Limb (tissue), 2 donors: ENCODE measurements around the gene DEPDC1B.
"Not testable (repeated sequence)": the region's sequence is repeated elsewhere in the genome, so short reads cannot be mapped to it uniquely, and the experiment has no call there.

ENCODE experiments used
- DNase-seq, 2 donors: peaks; one replicate each; pipeline ENCODE4 v3.0.0-alpha.2; 2016; ENCODE audit errors: extremely low spot score in 2 of 2

DEPDC1B gene

DNA sequence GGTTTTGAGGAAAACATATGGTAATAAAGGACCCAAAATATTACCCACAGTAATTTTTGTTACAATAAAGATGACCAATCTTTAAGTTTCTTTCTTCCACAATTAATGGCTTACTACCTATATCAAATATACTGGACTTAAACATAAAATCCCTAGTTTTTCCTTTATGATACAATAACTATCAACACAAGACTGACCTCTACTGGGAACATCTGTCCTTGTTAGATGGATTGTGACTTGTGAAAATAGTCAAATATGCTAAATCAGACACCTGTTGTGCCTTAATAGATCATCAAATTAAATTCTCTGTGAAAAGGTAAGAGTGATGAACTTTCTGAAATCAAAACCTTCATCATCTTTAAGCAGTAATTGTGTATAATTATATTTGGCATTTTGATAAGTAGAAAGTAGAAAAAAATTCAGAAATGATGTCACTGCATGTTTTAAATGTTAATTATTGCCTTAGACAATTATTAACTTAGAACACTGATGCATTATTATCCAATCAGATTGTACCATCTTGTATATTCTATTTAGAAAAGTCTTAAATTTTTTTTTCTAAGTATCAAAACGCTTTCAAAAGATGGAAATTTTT is 113.6 kb downstream of the DEPDC1B start:
- DNase-seq = peak in 1 of 2 donors; percentile 38

- DNase-seq = no peak
Measured at GRCh38 chr5:60585618-60586017, 114.3 kb downstream of the DEPDC1B start.

DNA sequence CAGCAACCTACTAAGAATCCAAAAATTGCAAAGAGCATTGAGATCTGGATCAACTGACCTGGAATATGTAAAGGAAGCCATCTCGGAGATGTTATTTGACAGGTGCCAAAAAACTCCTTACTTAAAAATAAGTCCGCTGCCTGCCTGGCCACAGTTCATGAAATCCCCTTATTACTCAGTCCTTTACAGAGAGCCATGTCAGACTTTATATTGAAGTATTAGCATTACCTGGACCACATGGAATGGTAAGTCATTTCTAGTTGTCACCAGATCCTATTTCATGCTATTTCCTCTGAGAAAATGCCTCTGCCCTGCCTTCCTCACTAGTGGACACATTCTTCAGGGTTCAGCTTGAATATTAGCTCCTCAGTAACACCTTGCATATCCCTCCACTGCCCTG is 115.7 kb downstream of the DEPDC1B start:
- no peak for DNase-seq

GRCh38 chr5:60583616-60584015 is 116.3 kb downstream of the DEPDC1B start:
- DNase-seq = no peak

DNA sequence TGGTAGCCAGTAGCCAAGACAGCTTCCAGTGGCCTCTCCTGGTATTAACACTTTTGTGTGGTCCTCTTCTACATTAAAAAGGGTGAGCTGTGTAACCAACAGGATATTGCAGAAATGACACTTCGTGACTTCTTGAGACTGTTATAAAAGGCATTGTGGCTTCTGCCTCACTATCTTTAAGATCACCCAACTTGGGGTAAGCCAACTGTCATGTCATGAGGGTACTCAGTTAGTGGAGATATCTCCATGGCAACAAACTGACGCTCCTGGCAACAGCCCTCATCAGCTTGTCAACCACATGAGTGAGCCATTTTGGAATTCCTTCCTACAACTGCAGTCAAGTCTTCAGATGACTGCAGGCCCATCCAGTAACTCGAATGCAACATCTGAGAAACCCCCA is 121.7 kb downstream of the DEPDC1B start:
- DNase-seq = no peak

DNA sequence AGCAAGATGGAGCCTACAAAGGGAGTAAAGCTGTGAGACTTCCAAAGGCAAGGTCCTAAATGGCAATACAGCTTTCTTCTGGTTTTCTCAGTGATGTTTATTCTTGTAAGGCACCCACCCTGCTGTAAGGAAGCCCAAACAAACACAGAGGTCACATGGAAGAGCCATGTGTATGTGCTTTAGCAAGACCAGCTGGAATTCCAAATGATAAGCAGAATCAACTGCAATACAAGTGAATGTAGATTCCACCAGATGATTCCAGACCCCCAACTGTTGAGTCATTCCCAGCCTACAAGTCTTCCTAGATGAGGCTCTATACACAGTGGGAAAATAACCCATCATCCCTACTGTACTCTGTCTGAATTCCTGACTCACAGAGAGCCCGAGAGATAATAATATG is 122.8 kb downstream of the DEPDC1B start:
- no peak for DNase-seq

DNA sequence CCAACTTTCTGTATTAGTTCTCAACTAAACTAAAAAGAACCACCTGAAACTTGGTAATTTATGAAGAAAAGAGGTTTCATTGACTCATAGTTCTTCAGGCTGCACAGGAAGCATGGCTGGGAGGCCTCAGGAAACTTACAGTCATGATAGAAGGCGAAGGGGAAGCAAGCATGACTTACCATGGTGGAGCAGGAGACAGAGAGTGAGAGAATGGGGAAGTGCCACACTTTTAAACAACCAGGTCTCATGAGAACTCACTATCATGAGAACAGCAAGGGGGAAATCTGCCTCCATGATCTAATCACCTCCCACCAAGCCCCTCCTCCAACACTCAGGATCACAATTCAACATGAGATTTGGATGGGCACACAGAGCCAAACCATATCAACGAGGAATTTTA is 123.5 kb downstream of the DEPDC1B start:
- no peak for DNase-seq

- no peak for DNase-seq
Measured at GRCh38 chr5:60568646-60569045, 131.3 kb downstream of the DEPDC1B start.

GRCh38 chr5:60563696-60564324 is 136.2 kb downstream of the DEPDC1B start:
- DNase-seq = no peak

GRCh38 chr5:60553291-60553690 is 146.7 kb downstream of the DEPDC1B start:
- not testable (repeated sequence) for DNase-seq

GRCh38 chr5:60551829-60552228 is 148.1 kb downstream of the DEPDC1B start:
- DNase-seq = no peak

GRCh38 chr5:60551250-60551649 is 148.7 kb downstream of the DEPDC1B start:
- DNase-seq = no peak

- no peak for DNase-seq
Measured at GRCh38 chr5:60550311-60550710, 149.7 kb downstream of the DEPDC1B start.

- DNase-seq = no peak
Measured at GRCh38 chr5:60549841-60550240, 150.1 kb downstream of the DEPDC1B start.
